Measurements from ENCODE around the gene MLNR. TPM values are rescaled to one million over a fixed set of nuclear protein-coding genes. Genes with fewer than 3 reads are reported as not detected.

Gene MLNR
- total RNA-seq, 2 donors from 2014 or later = not detected

- H3K27ac ChIP-seq = no peak overlapping the region
- H3K9me3 ChIP-seq = no peaks in the 10 kb centered on the region
- H3K4me1 ChIP-seq = no peaks in the 10 kb centered on the region
- no peak overlapping the region for H3K9ac ChIP-seq (ENCODE audit: low read depth in 2 of 2, low read length in 2 of 2)
- H3K36me3 ChIP-seq = no peaks in the 10 kb centered on the region
- H3K27me3 ChIP-seq = no peaks in the 10 kb centered on the region
- H3K4me3 ChIP-seq = no peak overlapping the region
- no peak for DNase-seq
- intact Hi-C loops (cut with DNase I) = no loop called here
- no peak for TF ChIP-seq CTCF (IDR thresholded peaks at IDR 0.05)
These were observed 14.6 kb downstream of the MLNR start for GRCh38 chr13:49234741-49235140.

DNA sequence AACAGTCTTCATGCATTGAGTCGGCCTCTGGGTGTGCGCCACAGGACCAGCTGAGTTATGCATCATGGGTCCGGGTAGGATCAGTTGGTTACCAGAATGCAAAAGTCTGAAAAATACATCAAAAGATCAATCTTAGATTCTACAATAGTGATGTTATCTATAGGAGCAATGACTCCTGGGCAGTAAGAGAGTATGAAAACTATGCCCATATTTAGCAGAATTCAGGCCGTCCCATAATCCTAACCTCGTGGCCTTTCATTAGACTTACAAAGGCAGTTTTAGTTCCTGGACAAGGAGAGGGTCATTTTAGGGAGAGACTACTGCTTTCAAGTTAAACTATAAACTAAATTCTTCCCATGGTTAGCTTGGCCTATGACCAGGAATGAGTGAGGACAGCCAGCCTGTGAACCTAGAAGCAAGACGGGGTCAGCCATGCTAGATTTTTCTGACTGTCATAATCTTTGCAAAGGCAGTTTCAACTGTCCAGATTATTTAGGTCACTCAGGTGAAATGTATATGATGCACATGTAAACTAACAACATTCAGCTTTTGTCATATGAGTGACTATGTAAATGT lies 15.8 kb downstream of the MLNR start:
- Histone ChIP-seq H3K27me3 (no peaks in the 10 kb centered on the region), H3K9ac (ENCODE audit: low read depth in 2 of 2, low read length in 2 of 2) (no peak overlapping the region), H3K4me3 (no peak overlapping the region), H3K27ac (no peak overlapping the region), H3K4me1 (no peaks in the 10 kb centered on the region), H3K9me3 (no peaks in the 10 kb centered on the region), H3K36me3 (no peaks in the 10 kb centered on the region)
- intact Hi-C loops (cut with DNase I) = no loop called here
- TF ChIP-seq CTCF (IDR thresholded peaks at IDR 0.05) = no peak
- DNase-seq = no peak

- intact Hi-C loops (cut with DNase I) = no loop called here
- Histone ChIP-seq H3K36me3 (no peaks in the 10 kb centered on the region), H3K27ac (no peak overlapping the region), H3K4me3 (no peak overlapping the region), H3K9ac (ENCODE audit: low read depth in 2 of 2, low read length in 2 of 2) (no peak overlapping the region), H3K9me3 (no peaks in the 10 kb centered on the region), H3K4me1 (no peaks in the 10 kb centered on the region), H3K27me3 (no peaks in the 10 kb centered on the region)
- TF ChIP-seq CTCF (IDR thresholded peaks at IDR 0.05) = no peak
- no peak for DNase-seq
These were observed 18.5 kb downstream of the MLNR start for GRCh38 chr13:49238621-49239020.

- Histone ChIP-seq H3K4me1 (no peaks in the 10 kb centered on the region), H3K9me3 (no peaks in the 10 kb centered on the region), H3K36me3 (no peaks in the 10 kb centered on the region), H3K4me3 (no peak overlapping the region), H3K9ac (ENCODE audit: low read depth in 2 of 2, low read length in 2 of 2) (no peak overlapping the region), H3K27me3 (no peaks in the 10 kb centered on the region), H3K27ac (no peak overlapping the region)
- DNase-seq = no peak
- peak; percentile 20 for TF ChIP-seq CTCF (IDR thresholded peaks at IDR 0.05)
- intact Hi-C loops (cut with DNase I) = loop anchor here (5.0 kb wide), 1 partner anchor 42 kb away; no protein-coding TSS in a partner anchor
These were observed 19.9 kb downstream of the MLNR start for GRCh38 chr13:49240017-49240416.

DNA sequence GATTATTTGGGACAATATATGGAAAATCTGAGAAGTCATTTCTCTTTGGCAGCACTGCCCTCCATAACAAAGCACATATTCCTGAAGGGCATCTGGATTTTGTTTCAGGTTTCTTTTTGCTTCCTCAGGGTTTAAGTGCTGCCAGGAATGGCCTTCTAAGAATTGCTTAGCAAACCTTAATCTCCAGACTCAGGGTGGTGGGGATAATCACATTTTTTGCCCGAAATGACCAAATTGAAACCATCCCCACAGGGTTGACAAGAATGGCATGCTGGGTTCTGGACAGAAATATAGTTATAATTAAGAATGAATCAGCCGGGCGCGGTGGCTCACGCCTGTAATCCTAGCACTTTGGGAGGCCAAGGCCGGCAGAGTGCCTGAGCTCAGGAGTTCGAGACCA lies 21.2 kb downstream of the MLNR start:
- intact Hi-C loops (cut with DNase I) = loop anchor here (5.0 kb wide), 1 partner anchor 41 kb away; no protein-coding TSS in a partner anchor
- no peak for TF ChIP-seq CTCF (IDR thresholded peaks at IDR 0.05)
- Histone ChIP-seq H3K4me3 (no peak overlapping the region), H3K4me1 (no peaks in the 10 kb centered on the region), H3K27me3 (no peaks in the 10 kb centered on the region), H3K9me3 (no peaks in the 10 kb centered on the region), H3K27ac (no peak overlapping the region), H3K9ac (ENCODE audit: low read depth in 2 of 2, low read length in 2 of 2) (no peak overlapping the region), H3K36me3 (no peaks in the 10 kb centered on the region)
- DNase-seq = no peak
